GM21381 (cell line): ENCODE measurements around the gene GABPB1.

Experiments used
- ATAC-seq: cut with Tn5 transposase; IDR thresholded peaks from one replicate; pipeline ENCODE4 v1.9.1; 2021; ENCODE audit warnings: mild to moderate bottlenecking, moderate library complexity; ENCODE audit not compliant: unreplicated experiment

The GABPB1 gene

DNA sequence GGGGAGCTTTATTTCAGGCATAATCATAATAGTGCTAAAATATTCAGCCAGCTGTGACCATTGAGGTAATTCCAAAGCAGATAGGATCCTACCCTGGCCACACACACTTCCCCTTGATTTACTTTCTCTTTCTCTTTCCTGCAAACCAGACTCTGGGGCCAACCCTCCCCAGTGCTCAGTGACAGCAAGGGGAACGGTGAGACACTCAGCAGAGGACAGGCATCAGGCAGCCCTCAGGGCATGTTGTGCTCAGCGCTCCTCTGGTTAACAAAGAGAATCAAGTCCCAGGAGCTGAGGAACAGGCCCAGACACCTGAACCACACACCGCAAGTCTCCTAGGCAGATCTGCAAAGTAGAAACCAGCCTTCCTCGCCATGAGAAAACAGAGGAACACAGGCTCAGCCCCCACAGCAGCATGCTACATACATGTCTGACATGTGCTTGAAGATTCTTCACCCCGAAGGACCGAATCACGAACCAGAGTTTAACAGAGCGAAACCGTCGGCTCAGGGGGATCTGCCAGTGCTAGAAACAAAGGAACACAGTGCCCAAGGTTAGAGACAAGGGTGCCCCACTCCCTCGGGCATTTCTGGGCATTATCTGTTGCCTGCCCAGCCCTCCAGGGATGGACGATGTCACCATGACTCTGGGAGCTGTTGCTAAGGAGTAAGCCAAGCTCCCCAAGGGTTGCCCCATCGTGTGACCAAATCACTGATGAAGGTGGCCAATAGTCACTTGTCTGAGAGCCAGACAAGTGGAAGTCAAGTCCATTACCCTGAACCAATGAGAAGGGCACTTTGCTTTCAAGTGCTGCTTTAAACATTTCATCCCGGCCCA lies 107.0 kb downstream of the GABPB1 start:
- peak; percentile 100 for ATAC-seq

DNA sequence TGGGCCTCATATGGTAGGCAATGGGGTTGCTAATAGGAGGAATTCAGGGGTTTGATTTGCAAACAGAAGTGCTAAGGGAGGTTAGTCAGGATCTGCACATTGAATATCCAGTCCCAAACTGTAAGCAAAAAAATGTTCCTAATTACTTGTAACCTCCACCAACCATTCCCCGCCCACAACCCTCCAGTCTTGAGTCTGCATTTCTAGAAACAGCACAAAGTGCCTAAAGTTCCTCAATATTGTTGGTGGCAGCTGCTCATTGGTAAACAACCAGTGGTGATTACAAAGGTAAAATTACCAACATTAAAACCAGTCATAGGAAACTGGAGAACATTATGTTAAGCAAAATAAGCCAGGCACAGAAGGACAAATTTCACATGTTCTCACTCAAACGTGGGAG lies 108.4 kb downstream of the GABPB1 start:
- ATAC-seq: no peak

GRCh38 chr15:50244959-50245624 lies 109.9 kb downstream of the GABPB1 start:
- ATAC-seq: no peak

DNA sequence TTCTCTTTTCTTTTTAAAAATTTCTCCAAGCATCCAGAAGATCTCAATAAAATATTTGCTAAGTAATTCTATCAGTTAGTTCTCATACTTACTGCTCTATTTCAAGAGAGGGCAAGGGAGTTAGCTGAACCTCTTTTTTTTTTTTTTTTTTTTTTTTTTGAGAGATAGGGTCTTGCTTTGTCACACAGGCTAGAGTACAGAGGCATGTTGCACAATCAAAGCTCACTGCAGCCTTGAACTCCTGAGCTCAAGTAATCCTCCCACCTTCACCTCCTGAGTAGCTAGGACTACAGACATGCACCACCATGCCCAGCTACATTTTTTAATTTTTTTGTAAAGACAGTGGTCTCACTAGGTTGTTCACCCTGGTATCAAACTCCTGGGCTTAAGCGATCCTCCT lies 110.8 kb downstream of the GABPB1 start:
- no peak for ATAC-seq

DNA sequence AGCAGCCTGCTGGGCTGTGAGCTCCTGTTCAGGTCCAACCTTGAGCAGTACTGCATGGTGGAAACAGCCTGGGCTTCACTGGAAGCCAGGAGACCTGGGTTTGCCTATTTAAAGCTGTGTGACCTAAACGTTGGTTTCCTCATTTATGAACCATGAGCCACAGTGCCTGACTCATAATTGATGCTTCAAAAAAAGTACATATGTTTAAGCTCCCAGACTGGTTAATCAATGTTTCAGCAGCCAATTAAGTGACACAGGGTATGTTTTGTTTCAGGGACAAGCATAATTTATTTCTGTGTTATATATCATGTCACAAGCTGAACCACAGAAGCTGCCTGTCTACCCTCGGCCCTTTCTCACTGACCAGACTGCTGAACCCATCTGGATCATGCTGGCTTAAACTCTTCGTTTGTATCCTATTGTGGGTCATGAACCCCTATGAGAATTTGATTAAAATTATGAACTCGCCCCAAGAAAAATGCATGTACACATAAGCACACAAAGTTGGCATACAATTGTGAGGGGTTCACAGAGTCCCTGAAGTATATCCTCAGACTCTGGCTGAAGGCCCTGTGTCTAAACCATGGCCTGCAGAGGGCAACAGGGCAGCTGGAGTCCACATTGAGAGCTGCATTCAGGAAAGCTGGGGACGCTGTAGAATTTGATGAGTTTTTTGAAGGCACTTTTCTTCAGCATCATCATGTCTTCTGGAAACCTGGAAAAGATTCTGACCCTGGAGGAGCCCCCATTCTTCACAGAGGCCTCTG lies 113.1 kb downstream of the GABPB1 start:
- ATAC-seq: no peak

DNA sequence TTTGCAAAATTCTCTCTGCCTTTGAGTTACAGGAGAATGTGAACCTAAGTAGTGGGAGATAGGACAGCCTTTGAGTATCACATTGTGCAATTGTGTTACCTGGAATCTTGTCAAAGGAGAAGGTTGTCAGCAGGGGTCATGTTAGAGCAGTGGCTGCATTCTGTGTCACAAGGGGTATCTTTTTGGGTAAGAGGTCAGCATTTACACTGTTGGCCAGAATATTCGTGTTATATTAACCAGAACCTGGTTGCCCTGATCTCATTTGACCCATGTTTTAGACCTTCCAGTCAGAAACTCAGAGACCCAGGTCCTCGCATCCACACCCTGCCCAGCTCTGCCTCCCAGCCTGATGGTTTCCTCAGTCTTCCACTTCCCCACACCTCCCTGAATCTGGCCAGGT lies 116.7 kb downstream of the GABPB1 start:
- ATAC-seq: no peak

DNA sequence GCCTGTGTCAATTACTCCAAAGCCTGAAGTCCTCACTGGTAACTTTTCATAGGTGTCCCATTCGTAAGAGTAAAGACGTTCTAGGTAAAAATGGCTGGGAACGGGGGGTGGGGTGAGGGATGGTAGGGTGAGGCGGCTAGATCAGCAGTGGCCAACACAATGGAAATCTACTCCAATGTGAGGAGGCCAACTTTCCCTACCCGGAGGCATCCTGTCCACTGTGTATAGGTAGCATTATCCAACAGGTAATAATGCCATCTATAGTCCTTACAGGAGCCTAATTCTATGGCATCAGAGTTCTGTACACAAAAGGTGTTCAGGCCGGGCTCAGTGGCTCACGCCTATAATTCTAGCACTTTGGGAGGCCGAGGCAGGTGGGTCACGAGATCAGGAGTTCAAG lies 118.6 kb downstream of the GABPB1 start:
- no peak for ATAC-seq

GRCh38 chr15:50235794-50236193 lies 119.2 kb downstream of the GABPB1 start:
- no peak for ATAC-seq

GRCh38 chr15:50234764-50235163 lies 120.2 kb downstream of the GABPB1 start:
- no peak for ATAC-seq

- ATAC-seq: no peak
These were observed 121.7 kb downstream of the GABPB1 start for GRCh38 chr15:50233192-50233736.

- no peak for ATAC-seq
These were observed 122.2 kb downstream of the GABPB1 start for GRCh38 chr15:50232791-50233190.

GRCh38 chr15:50231761-50232160 lies 123.2 kb downstream of the GABPB1 start:
- no peak for ATAC-seq

DNA sequence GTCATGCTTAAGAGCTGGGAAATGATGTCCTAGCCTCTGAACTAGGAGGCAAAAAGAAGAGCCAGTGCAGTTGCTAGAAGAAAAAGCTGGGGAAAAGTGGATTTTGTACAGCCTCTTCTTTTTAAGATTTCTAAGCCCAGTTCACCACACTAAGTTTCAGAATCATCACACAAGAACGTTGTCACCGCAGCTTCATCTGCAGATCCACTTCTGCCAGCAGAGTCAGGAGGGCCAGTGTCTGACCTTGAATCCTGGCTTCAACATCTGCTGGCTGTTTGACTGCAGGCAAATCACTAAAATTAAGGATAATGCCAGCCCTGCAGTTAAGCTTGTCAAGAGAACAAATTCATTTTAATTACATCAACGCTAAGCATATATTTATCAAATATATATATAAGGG lies 125.7 kb downstream of the GABPB1 start:
- no peak for ATAC-seq

DNA sequence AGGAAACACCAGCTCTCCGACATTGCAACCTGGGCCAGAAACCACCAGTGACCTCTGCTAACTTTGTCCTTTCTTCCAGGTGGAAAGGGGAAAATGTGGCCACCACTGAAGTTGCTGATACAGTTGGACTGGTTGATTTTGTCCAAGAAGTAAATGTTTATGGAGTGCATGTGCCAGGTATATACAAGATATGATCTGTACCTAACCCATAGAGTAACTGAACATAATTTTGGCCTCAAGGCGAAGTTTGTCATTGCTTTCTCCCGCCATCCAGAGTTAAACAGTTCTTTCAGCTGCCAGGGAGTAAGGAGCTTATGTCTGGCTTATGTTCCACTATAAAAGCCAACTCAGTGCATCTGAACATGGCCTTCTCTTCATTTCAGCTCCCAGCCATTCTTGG lies 126.1 kb downstream of the GABPB1 start:
- ATAC-seq: no peak

DNA sequence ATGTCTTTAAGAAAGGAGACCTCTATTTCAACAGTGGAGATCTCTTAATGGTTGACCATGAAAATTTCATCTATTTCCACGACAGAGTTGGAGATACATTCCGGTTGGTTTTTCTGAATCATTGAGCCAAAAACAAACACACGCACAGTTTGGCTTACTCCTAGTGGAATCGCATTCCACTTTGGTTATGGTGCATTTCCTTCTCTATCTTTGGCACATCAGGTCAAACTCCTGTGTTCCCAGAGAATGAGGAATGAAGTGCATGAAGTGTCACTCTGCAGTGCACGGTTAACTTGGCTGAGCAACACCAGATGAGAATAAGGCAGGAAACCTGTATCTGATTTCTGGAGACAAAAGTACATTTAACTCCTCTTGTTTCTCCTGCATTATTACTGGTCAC lies 127.9 kb downstream of the GABPB1 start:
- no peak for ATAC-seq

DNA sequence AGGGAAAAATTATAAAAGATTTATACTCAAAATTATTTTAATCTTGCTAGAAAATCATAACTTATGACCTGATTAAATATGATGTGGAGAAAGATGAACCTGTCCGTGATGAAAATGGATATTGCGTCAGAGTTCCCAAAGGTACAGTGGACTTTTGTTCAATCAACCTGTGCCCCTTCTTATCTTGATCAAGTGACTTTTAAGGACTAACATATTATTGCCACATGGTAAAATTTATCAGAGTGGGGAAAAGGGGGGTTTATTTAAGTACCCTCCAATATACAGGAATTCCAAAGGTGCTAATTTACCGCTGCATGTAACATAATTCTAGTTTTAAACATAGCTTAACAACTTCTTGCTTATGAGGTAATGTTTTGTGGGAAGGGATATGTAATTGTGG lies 129.1 kb downstream of the GABPB1 start:
- ATAC-seq: no peak
